ENCODE data around the gene UGCG.

The UGCG gene

DNA sequence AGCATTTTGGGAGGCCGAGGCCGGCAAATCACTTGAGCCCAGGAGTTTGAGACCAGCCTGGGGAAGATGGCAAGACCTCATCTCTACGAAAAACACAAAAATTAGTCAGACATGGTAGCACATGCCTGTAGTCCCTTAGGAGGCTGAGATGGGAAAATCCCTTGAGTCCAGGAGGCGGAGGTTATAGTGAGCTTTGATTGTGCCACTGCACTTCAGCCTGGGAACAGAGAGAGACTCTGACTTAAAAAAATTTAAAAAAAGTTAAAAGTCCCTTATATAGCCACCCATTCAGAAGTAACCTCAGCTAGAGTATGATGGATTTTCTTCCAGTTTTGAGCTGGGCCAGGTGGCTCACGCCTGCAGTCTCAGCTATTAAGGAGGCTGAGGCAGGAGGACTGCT is 72.4 kb downstream of the UGCG start:
- TF ChIP-seq CTCF (IDR thresholded peaks at IDR 0.05; ENCODE audit: borderline replicate concordance, insufficient read depth, low read depth, low read length), result no peak
- H3K4me3 ChIP-seq (ENCODE audit: low read depth, low read length), result no peak overlapping the region

GRCh38 chr9:111969622-111970021 is 73.0 kb downstream of the UGCG start:
- no peak overlapping the region for H3K4me3 ChIP-seq (ENCODE audit: low read depth, low read length)
- no peak for TF ChIP-seq CTCF (IDR thresholded peaks at IDR 0.05; ENCODE audit: borderline replicate concordance, insufficient read depth, low read depth, low read length)

DNA sequence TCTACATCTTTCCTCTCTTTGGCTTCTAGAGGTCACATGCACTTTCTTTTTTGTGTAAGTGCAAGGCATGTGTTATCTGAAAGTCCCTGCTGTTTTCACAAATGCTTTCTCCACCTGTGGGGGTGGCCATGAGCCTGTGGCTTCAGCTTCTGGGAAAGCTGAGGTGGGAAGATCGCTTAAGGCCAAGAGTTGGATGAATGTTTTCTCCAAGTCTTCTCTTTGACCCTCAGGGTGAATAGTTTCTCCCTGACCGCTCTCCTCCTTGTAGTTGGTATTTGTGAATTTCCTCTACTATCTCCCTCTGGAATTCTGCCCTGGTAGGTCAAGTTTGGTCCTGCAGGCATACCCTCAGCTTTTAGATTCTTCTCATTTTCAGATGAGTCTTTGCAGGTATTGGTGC is 74.2 kb downstream of the UGCG start:
- TF ChIP-seq CTCF (IDR thresholded peaks at IDR 0.05; ENCODE audit: borderline replicate concordance, insufficient read depth, low read depth, low read length), result no peak
- no peak overlapping the region for H3K4me3 ChIP-seq (ENCODE audit: low read depth, low read length)

DNA sequence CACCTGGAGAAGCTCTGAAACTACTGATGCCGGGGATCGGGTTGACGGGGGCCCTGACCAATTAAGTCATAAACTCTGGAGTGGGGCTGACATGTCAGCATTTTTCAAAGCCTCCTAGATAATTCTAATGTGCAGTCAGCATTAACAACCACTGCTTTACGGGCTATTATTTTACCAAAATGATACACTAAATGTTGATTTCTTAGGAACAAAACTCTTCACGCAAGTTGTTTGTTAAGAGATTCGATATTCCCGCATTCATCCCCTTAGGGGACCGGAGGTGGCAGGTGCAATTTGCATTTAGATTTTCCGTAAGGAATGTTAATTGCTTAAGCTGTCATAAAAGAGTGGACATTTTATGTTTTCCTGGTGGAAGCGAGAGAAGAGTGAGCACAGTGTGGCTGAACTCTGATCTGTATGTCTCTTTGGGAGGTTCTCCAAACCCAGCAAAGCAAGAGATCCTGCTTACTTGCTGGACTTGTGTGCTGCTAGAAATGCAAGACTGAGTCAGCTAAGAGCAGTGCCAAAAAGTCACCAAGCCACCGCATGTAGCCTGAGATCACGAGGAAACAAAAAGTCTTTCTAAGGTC is 77.6 kb downstream of the UGCG start:
- no peak overlapping the region for H3K4me3 ChIP-seq (ENCODE audit: low read depth, low read length)
- no peak for TF ChIP-seq CTCF (IDR thresholded peaks at IDR 0.05; ENCODE audit: borderline replicate concordance, insufficient read depth, low read depth, low read length)

DNA sequence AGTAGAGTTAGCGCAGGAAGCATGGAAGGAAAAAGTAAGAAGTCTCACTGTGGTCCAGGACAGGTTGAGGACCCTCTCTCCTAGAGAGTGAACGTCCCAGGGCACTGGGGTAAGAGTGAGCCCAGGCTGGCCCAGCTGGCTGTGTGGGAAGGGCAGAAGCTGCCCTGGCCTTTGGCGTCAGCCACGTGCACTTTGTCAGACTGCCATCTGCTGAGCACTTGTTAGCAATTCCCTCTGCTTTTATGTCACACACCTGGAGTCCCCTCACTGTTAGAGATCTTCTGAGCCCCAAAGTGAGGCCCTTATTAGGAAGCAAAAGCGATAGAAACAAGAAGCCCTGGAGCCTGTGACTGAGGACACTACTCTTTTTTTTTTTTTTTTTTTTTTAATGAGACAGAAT is 79.1 kb downstream of the UGCG start:
- TF ChIP-seq CTCF (IDR thresholded peaks at IDR 0.05; ENCODE audit: borderline replicate concordance, insufficient read depth, low read depth, low read length), result peak; percentile 24; the same call in 1 of the 2 replicates
- H3K4me3 ChIP-seq (ENCODE audit: low read depth, low read length), result no peak overlapping the region

DNA sequence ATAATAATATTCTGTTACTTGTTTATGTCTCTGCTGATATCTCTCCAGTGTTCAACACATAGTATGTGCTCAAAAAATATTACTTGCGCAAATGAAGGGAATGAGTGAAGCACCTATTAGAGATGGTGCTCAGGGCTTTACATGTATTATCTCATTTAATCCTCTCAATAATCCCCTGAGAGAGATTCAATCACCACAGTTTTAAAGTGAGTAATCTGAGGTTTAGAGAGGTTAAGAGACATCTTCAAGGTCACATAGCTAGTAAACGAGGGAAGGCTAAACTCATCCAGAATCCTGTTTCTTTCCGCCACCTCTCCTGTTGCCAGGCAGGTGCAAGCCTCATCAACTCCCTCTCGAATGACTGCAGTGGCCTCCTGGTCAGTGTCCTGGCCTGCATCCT is 82.0 kb downstream of the UGCG start:
- no peak for TF ChIP-seq CTCF (IDR thresholded peaks at IDR 0.05; ENCODE audit: borderline replicate concordance, insufficient read depth, low read depth, low read length)
- H3K4me3 ChIP-seq (ENCODE audit: low read depth, low read length), result no peak overlapping the region

DNA sequence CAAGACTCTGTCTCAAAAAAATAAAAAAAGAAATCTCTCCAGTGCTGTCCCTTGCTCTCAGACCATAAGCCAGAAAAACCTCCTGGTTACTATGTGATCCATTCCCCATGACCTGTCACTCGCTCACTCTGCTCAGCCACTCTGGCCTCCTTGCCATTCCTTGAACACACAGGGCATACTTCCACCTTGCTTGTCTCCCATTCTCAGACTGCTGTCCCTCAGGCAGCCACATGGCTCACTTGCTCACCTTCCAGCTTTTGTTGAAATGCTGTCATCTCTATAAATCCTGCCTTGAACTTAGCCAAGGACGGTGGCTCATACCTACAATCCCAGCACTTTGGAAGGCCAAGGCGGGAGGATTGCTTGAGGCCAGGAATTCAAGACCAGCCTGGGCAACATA is 82.9 kb downstream of the UGCG start:
- 0 out of 2 replicates have a peak, but pooled peaks have one; percentile 7 for TF ChIP-seq CTCF (IDR thresholded peaks at IDR 0.05; ENCODE audit: borderline replicate concordance, insufficient read depth, low read depth, low read length)
- no peak overlapping the region for H3K4me3 ChIP-seq (ENCODE audit: low read depth, low read length)
